Heart left ventricle (tissue), 13 donors: ENCODE data around the gene OR6C2.
"Not testable (repeated sequence)": the region's sequence is repeated elsewhere in the genome, so short reads cannot be mapped to it uniquely, and the experiment has no call there.

Experiments
- CTCF ChIP-seq, 12 donors: fragments of 200-600 bp; sonication (generic) in 4 of 12; IDR thresholded peaks; one replicate each; pipeline versions ENCODE4 v1.5.0 to v1.8.0; 2018 to 2022; ENCODE audit warnings: antibody characterized with exemption in 12 of 12, mild to moderate bottlenecking in 5 of 12
- POLR2A ChIP-seq, 2 donors: fragments of 450-650 bp; IDR thresholded peaks; one replicate each; pipeline ENCODE4 v1.6.1; 2017; ENCODE audit warnings: antibody characterized with exemption in 2 of 2, mild to moderate bottlenecking in 2 of 2, moderate library complexity in 2 of 2
- donor health status: ischemic (EF 13 %, LVEDD 7.1; RV severe dilation, severe dysfunction).
- donor health status: DM: no; HTN: yes; CAD: no.
- donor health status: DM: no; HTN: no; CAD: no.
- donor health status: ischemic (EF 25% LVEDD 6.9; RV normal size, moderate dysfunction).
- donor health status: ischemic (EF 25% LVEDD 5.7; RV mildly dilated, moderate dysfunction).
- donor health status: ischemic (EF 35%, LVEDD 5.7; RV mildly dilated, moderate dysfunction).
- donor health status: nonischemic (EF 11% LVEDD 7.7; RV severe dilation, severe dysfunction).
- donor health status: DM: yes; HTN: yes; CAD: no.
- donor health status: PGD.
- donor health status: ischemic (EF 29% LVEDD 5.4; RV normal size, mild dysfunction).
- donor health status: nonischemic (EF 23%, LVEDD 6.1; RV moderate dilation, normal function).

- not testable (repeated sequence) for TF ChIP-seq POLR2A, CTCF (IDR thresholded peaks at IDR 0.05)
These were observed 35.3 kb downstream of the OR6C2 start for GRCh38 chr12:55479136-55479535.
